OCI-LY7 (cell line): Measurements from ENCODE around the gene DNAJC11. TPM values are rescaled to one million over a fixed set of nuclear protein-coding genes. Genes with fewer than 3 reads are reported as not detected.

Source experiments
- total RNA-seq, 2 experiments: library from RNA; depleted of rRNA in 1 of 2; stranded (reverse); fragments of >200 nt in 1 of 2; shearing (Covaris generic) in 1 of 2; gene quantifications; 2 replicates each; pipeline ENCODE4 v1.2.3, GENCODE V29; 2014 to 2022

The DNAJC11 gene
- total RNA-seq, 2 experiments from 2014 or later, result 31.0 to 65.6 TPM

Other genes with a start within 250 kb of the DNAJC11 start
- gene TNFRSF25, start 235.6 kb downstream of the DNAJC11 start, total RNA-seq (2014; rRNA removed; shearing (Covaris generic)), result 1.7 and 2.8 TPM in 2 replicates
- 0.65 and 1.7 TPM in 2 replicates for gene TNFRSF25, start 235.6 kb downstream of the DNAJC11 start, total RNA-seq (2022)
- gene PLEKHG5, start 210.1 kb downstream of the DNAJC11 start, total RNA-seq (2014; rRNA removed; shearing (Covaris generic)), result 0.67 and 1.6 TPM in 2 replicates
- 1.7 and 2.4 TPM in 2 replicates for gene PLEKHG5, start 210.1 kb downstream of the DNAJC11 start, total RNA-seq (2022)
- 30.7 and 39.1 TPM in 2 replicates for gene NOL9, start 147.3 kb downstream of the DNAJC11 start, total RNA-seq (2014; rRNA removed; shearing (Covaris generic))
- gene NOL9, start 147.3 kb downstream of the DNAJC11 start, total RNA-seq (2022), result 58.8 and 65.5 TPM in 2 replicates
- gene TAS1R1, start 146.5 kb downstream of the DNAJC11 start, total RNA-seq (2014; rRNA removed; shearing (Covaris generic)), result not detected in 2 replicates
- gene TAS1R1, start 146.5 kb downstream of the DNAJC11 start, total RNA-seq (2022), result 0.11 TPM in 1 of 2 replicates, not detected in the other
- 28.9 and 41.9 TPM in 2 replicates for gene ZBTB48, start 121.8 kb downstream of the DNAJC11 start, total RNA-seq (2014; rRNA removed; shearing (Covaris generic))
- gene ZBTB48, start 121.8 kb downstream of the DNAJC11 start, total RNA-seq (2022), result 51.3 and 58.2 TPM in 2 replicates
- gene KLHL21, start 98.9 kb downstream of the DNAJC11 start, total RNA-seq (2014; rRNA removed; shearing (Covaris generic)), result 7.2 and 7.4 TPM in 2 replicates
- 5.6 and 7.6 TPM in 2 replicates for gene KLHL21, start 98.9 kb downstream of the DNAJC11 start, total RNA-seq (2022)
- gene PHF13, start 88.1 kb downstream of the DNAJC11 start, total RNA-seq (2014; rRNA removed; shearing (Covaris generic)), result 5.3 and 7.9 TPM in 2 replicates
- 14.6 and 14.7 TPM in 2 replicates for gene PHF13, start 88.1 kb downstream of the DNAJC11 start, total RNA-seq (2022)
- gene THAP3, start 76.9 kb downstream of the DNAJC11 start, total RNA-seq (2014; rRNA removed; shearing (Covaris generic)), result 22.4 and 24.9 TPM in 2 replicates
- 17.2 and 19.0 TPM in 2 replicates for gene THAP3, start 76.9 kb downstream of the DNAJC11 start, total RNA-seq (2022)
- 40.2 and 43.9 TPM in 2 replicates for gene CAMTA1, start 83.6 kb upstream of the DNAJC11 start, total RNA-seq (2014; rRNA removed; shearing (Covaris generic))
- 73.3 and 80.8 TPM in 2 replicates for gene CAMTA1, start 83.6 kb upstream of the DNAJC11 start, total RNA-seq (2022)